ENCODE measurements around the gene CAPN5.

- no peak for TF ChIP-seq TAF1 (IDR thresholded peaks at IDR 0.05; ENCODE audit: low read depth, low read length)
- no peak for TF ChIP-seq EGR1 (IDR thresholded peaks at IDR 0.05; ENCODE audit: borderline replicate concordance, low read depth, low read length)
- no peak for TF ChIP-seq CTCF (IDR thresholded peaks at IDR 0.05; ENCODE audit: control extremely low read depth in 1 of 3, insufficient read depth in 1 of 3, low read depth in 1 of 3, low read length in 3 of 3)
- no peak for TF ChIP-seq TEAD4 (IDR thresholded peaks at IDR 0.05; ENCODE audit: low read depth, low read length)
- TF ChIP-seq POLR2AphosphoS5 (IDR thresholded peaks at IDR 0.05; ENCODE audit: low read depth, low read length) = no peak
- TF ChIP-seq JUND (IDR thresholded peaks at IDR 0.05; ENCODE audit: low read length) = no peak
- no peak for TF ChIP-seq POLR2A (IDR thresholded peaks at IDR 0.05; ENCODE audit: control extremely low read depth in 1 of 2, low read depth in 2 of 2, low read length in 2 of 2)
- TF ChIP-seq EZH2 (IDR thresholded peaks at IDR 0.05; ENCODE audit: low read depth, low read length, severe bottlenecking) = no peak
Measured at GRCh38 chr11:77139201-77139600, 72.4 kb downstream of the CAPN5 start.
